Islet of Langerhans (tissue), 1 donor: ENCODE results near the gene ADGRG3.
A peak's percentile ranks its signal among the peaks of the same experiment; 100 is the strongest.

Experiments used
- FAIRE-seq: peaks from one replicate; lab custom pipeline; 2011; peaks lifted over from hg19 to GRCh38; lab: Jason Lieb, UNC

The ADGRG3 gene

DNA sequence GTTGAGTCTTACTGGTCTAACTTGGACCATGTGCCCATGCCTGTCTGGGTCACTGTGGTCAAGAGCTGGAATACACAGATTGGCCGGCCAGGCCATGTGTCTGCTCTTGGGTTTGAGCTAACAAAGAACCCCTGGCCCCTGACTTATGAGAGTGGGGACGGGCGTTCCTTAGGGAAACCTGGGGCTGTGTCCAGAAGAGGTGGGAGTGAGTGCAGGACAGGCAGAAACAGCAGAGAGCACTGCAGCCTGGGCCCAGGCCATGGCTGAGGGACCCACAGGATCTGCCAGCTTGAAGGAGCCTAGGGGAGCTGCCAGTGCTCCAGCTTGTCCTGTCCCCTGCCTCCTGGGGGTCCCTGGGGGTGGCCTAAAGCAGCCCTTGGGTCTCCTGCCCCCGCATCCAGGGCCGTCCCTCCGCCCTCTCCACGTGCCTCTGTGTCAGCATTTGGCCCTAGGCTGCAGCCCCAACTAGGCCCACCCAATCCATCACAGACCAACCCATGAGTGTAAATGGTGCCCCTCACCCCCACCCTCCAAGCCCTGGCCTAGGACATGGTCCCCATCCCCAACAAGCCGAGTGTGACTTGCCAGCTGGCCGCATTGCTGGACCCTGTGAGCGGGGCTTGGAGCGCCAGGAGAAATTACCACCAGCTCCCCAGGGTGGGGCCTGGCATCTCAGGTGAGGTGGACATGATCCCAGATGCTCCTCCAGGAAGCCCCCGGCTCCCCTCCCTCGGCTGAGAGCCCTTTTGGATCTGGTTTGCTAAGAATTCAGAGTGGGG is 14.0 kb downstream of the ADGRG3 start:
- FAIRE-seq: no peak

DNA sequence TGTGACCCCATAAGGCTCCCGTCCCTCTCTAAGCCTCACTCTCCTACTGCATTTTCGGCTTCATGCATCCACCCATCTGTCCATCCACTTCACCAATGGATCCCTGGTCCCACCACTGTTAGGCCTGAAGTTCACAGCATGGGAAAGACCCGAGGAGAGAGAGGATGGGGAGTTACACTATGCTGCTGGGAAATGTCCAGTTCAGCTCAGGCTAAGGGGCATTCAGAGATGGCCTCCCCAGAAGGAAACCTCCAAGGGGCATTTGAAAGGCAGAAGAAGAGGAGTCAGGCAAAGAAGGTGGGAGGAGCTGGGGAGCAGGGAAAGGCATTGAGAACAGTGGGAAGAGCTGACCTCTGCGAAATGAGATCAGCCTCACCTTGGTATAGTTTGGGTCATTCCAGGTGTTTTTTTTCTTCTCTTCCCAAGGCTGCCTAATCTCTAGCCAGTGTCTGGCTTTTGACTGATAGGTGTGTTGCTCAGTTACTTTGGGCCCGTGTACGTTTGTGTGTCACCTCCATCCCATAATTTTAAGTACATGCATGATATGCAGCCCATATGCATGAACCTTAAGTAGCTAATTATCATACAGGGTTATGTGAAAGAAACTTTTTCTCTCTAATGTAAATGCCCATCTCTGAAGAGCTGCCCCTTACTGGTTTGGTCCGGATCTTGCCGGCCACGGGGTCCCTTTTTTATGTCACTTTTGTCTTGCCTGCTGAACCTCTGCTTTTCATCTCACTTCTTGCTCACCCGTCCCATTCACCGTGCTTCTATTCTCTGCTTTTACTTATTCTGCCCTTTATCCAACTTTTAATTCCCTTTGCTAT is 14.9 kb downstream of the ADGRG3 start:
- FAIRE-seq: no peak

DNA sequence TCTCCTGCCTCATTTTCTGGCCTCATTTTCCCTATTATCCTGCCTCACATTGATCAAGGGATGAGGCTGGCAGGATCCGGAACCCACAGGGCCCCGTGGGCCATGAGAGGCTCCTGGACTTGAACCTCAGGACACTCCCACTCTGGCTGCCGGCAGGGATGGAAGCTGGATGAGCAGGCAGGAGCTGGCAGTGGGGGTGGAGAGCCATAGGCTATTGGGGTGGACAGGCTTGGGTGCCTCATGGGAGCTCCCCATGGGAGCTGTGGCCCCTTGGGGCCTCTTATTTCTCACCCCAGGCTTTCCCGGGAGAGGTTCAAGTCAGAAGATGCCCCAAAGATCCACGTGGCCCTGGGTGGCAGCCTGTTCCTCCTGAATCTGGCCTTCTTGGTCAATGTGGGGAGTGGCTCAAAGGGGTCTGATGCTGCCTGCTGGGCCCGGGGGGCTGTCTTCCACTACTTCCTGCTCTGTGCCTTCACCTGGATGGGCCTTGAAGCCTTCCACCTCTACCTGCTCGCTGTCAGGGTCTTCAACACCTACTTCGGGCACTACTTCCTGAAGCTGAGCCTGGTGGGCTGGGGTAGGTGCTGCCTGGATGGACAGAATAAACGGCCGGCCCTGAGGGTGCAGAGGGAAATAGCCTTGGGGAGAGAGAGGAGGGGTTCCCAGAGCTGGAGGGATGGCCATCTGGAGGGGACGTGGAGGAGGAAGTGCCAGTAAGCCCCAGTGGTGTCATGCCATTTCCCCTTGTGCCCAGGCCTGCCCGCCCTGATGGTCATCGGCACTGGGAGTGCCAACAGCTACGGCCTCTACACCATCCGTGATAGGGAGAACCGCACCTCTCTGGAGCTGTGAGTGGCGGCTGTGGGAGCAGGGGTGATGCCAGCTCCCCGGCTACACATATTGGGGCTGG is 15.8 kb downstream of the ADGRG3 start:
- no peak for FAIRE-seq

DNA sequence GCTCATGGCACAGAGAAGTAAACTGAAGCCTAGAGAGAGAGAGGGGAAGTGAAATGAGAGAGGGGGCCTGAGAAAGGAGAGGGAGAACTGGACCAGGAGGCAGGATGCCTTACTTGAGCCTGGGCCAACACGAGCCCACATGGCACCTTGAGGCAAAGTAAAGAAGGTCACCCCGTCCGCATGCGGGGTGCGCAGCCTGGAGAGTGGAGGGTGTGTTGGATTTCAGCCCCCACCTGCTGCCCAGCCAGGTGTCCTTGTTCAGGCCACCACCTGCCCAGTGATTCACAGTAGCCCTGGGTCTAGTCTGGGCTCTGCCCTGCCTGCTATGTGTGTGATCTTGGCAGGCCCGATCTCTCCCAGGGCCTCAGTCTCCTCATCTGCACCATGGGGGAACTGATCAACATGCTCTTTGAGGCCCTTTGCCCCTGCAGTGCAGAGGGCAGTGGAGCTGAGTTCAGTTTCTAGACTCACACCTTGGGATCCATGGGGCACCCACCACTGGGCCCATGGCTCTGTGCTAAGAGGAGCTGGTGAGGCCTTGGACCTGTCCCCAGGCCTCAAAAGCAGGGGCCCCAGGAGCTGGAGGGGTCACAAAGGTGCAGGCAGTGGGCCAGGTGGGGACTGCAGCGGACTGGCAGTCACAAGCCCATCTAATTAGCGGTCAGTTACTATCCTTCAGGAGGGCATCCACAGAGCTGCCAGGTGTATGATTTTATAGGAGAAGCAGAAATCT is 16.7 kb downstream of the ADGRG3 start:
- no peak for FAIRE-seq

DNA sequence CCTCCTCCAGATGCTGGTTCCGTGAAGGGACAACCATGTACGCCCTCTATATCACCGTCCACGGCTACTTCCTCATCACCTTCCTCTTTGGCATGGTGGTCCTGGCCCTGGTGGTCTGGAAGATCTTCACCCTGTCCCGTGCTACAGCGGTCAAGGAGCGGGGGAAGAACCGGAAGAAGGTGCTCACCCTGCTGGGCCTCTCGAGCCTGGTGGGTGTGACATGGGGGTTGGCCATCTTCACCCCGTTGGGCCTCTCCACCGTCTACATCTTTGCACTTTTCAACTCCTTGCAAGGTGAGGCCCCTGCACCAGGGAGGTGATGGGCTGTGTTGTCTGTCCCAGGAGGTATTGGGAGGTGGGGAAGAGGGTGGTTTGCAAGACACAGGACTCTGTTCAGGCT is 17.5 kb downstream of the ADGRG3 start:
- no peak for FAIRE-seq

DNA sequence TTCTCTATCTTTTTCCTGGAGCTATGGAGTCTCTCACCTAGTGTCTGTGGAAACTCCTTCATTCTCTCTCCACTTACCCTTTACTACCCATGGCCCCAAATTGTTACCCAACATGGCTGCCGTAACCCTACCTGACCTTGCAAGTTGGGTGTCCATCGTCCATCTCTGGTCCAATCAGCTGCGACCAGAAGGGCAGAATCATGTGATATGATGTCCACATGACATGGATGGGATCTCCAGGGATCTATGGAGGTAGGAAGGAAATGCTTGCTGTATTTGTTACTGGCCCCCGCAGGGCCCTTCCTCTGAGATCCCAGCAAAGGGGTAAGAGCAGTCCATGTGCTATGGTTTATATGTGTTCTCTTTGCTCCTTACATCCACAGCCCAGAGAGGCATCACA is 18.5 kb downstream of the ADGRG3 start:
- no peak for FAIRE-seq

DNA sequence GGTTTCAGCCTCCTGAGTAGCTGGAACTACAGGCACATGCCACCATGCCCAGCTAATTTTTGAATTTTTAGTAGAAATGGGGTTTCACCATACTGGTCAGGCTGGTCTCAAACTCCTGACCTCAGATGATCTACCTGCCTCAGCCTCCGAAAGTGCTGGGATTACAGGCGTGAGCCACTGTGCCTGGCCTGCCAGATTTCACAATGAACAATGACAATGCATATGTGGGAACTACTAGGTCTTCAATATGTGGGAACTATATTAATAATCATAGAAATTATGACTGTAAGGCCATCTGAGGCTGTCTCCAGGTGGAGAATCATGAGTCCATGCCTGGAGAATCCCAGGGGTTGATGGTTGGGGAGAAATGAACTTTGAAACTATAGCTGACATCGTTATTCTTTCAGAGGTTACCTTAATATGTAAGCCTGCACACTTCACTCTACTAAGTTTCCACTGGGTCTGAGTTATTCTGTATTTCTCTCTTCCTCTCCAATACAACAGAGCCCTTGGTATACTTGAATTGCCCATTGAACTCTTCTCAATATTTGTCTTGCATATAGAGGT is 19.3 kb downstream of the ADGRG3 start:
- no peak for FAIRE-seq

DNA sequence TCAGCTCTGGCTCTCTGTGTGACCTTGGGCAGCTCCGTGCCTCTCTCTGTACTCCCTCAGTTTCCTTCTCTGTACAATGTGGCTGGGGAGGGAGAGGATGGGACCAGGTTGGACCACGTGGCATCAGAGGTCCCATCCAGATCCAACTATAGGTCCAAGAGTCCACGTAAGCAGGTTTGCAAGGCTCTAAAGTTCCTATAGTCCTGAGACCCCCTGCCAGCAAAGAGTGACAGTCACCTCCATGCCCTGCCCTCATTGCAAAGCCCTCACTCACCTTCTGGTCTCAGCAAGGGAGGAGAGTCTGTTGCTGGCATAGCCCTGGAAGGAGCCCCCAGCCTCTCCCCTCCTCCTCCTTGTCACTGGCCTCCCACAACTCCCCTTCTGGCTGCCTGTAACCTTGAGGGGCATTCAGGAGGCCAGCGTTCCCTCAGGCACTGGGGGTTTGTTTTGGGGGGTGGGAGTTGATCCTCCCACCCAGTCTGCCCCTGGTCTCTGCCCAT is 20.4 kb downstream of the ADGRG3 start:
- FAIRE-seq: no peak

DNA sequence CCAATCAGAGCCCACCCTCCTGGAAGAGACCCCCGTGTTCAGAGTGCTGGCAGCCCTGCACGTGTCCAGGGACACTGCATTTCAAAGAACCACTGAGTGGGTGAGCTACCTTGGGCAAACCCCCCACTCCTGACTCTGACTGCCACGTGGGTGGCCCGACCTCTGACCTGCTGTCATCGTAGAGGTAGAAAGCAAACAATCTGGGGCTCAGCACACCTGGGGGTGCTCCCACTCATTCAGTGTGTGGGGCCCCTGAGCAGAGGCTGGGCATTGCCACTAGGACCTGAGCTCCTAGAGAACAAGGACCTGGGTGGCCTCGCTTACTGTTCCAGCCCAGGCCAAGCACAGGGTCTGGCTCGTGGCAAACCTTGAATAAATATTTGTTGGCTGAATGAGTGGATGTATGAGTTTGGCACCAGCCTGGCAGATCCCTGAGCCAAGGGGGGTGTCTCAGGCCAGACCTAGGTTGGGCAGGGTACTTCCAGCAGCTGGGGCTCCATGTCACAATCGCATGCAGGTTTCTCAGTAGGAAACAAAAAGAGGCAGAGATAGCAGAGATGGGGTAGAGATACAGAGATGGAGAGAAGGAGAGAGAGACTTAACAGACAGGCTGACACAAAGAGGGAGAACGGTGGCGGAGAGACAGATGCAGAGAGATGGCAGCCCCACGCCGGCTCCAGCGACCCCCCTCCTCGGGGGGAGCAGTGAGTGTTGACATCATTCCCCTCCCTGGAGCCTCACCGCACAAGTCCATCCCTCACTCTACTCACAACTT is 21.1 kb downstream of the ADGRG3 start:
- no peak for FAIRE-seq

DNA sequence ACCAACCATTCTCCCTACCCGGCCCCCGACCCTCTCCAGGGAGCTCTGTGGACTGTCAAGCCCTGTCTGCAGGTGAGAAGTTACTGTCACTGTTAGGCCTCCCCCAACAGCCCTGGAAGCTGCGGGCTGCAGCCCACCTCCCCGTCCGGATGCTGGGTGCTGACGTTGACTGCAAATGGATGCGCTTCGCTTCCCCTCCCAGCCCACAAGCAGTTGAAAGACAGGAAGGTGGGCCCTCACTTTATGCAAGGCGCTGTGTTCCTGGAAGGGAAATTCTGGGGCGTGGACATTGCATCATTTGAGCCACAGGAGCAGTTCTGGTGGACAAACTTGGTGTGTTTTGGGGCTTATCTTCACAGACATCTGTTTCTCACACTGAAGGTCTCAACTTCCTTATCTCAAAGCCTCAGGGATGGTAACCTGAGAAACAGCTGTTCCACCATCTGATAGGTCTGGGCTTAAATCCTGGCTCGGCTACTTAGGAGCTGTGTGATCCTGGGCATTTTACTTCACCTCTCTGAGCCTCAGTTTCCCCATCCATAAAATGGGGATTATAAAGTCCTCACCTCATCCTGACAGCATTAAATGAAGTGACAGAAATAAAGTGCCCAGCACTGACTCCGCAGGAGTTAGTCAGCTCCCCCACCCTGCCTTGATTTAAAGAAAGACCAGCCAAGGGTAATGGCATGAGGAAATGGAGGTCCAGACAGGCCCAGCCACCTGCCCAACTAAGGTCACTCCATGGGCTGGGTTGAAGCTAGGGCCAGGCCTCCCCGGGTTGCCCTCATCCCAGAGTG is 21.9 kb downstream of the ADGRG3 start:
- FAIRE-seq: no peak

DNA sequence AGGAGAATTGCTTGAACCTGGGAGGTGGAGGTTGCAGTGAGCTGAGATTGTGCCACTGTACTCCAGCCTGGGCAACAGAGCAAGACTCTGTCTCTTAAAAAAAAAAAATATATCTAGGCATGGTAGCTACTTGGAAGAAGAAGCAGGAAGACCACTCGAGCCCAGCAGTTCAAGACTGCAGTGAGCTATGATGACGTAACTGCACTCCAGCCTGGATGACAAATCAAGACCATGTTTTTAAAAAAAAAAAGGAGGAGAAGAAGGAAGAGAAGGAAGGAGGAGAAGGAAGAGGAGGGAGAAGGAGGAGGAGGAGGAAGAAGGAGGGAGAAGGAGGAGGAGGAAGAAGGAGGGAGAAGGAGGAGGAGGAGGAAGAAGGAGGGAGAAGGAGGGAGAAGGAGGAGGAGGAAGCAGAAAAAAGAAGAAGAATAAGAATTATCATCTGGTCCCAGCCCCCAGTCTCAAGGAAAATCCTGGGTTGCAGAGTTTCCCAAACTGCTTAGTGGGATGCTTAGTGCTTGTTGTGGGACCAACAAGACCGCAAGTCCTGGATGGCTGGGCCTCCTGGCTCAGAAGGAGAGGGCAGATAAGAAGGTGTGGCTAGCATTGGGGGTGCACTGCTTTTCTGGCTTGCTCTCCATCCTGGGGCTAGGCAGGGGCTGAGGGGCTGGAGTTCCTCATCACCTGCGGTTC is 22.8 kb downstream of the ADGRG3 start:
- no peak for FAIRE-seq

DNA sequence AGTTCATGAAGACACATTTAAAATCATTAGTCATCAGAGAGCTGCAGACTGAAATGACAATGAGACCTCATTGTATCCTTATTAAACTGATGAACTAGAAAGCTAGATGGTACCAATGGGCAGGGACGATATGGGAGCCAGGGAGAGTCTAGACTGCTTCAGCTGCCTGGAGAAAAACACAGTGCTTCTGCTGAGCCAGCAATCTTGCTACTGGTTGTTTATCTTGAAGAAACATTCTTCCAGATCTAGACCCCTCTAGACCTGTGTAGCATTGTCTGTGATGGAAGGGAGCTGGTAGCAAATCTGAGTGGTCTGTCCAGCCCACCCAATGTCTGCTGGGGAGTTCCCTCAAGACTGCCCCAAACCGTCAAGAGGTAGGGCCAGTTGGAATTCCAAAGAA is 24.5 kb downstream of the ADGRG3 start:
- FAIRE-seq: no peak

DNA sequence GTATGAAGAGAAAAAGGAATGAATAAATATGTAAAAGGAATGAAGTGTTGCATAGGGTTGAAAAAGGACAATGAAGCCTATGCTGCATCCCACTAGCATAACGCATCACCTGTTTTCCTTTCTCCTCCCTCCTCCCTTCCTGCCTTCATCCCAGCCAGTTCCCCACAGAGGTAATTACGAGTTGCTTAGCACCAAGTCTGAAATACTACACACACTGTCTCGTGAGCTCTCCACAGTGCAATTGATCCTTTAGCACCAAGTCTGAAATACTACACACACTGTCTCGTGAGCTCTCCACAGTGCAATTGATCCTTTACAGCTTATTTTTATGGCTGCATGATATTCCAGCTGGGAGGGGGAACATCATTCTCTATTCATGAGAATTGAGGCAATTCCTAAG is 25.4 kb downstream of the ADGRG3 start:
- no peak for FAIRE-seq

DNA sequence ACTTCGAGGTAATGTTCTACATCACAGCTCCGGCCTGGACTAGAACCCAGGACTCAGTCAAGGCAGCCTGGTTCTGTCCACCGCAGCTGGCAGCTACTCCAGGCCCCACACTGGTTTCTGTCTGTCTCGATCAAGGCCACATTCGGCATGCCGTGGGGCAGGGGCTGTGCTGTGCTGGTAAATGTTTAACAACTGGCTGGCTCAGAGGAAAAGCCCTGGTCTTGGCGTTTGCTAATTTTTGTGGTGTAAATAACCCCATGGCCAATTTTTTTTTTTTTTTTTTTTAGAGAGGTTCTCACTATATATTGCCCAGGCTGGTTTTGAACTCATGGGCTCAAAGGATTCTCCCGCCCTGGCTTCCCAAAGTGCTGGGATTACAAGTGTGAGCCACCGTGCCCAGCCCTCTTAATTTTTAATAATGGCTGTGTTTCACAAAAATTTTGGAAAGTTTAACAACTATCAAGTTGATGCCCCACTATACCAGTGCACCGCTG is 26.2 kb downstream of the ADGRG3 start:
- FAIRE-seq: no peak

DNA sequence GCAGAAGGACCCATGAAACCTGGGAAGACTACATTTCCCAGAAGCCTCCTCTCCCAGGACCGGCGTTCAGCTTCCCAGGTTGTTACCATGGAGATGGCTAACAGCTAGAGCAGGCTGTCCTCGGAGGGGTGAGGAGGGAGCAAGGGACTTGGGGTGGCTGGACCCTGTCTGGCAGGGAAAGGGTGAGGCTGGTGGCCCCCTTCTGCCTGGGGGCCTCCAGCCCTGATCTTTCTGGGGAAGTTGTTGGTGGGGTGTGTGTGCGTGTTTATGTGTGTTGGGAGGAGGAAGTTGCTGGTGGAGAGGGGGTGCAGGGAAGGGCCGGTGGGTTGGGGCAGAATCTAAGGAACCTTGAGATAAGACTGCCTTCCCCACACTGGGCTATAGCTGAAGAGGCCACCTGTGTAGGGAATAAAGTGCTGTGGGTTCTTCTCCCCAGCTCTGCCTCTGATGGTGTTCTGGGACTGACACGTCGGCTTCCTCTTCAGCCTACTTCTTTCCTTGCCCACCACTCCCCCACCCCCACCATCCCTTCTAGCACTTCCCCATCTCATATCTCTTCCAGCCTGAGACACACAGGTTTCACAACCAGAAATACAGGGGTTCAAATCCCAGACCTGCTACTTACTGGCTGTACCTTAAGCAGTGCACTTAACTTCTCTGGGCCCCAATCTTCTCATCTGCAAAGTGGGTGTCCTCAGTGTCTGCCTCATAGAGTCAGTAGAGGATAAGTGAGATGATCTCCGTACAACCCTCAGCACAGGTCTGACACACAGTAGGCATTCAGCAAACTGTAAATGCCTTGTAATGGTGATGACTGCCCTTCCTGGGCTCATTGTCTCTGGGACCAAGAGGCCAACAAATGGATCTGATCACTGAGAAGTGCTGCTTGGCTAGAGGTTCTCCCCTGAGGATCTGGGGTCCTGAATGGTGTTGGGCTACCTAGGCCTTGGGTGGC is 26.9 kb downstream of the ADGRG3 start, which contains the start of gene DRC7:
DRC7 (plus strand) TSS at position 82 of the 955 bp plus-strand sequence. CDS start 3,144 bp downstream, outside the sequence.
- peak; percentile 83 for FAIRE-seq

DNA sequence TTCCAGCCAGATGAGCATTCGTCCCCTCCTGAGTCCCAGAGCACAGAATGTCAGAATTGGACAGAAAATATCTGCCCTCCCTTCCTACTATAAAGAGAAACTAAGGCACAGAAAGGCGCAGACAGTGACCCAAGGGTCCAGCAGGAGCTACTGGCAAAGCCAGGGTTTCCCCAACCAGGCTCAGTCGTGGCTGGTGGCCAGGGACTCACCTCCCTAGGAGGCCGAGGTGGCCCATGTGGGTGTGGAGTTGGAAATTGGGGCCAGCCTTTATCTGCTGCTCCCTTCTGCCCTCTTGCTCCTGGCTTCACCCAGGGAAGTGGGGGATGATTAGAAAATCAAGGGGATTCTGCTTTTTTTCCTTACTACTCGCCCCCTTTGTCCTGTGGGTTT is 27.6 kb downstream of the ADGRG3 start:
- no peak for FAIRE-seq

DNA sequence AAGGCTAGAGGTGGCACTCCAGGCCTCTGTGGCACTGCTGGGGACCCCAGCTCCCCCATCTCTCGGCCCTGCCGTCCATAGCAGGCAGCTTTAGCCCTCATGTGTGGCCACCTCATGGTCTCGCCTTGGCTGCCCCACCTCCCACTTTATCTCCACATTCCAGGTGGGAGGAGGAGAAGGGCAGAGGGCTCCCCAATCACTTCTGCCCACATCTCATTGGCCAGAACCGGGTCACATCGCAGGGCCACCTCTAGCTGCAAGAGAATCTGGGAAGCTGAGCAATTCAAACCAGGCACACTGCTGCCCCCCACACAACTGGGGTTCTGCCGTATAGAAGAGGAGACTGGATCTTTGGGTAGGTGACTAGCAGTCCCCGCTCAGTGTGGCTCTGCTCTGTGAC is 28.1 kb downstream of the ADGRG3 start:
- FAIRE-seq: no peak
